Activated T-helper 1 cell treated with Interleukin-2 at 50 U/mL for 16 hours (primary cell): ENCODE data around the gene SLC25A24.
"Not testable (repeated sequence)": the region's sequence is repeated elsewhere in the genome, so short reads cannot be mapped to it uniquely, and the experiment has no call there.

ENCODE experiments used
- DNase-seq: peaks from one replicate; pipeline ENCODE4 v3.0.0-alpha.2; 2020; ENCODE audit warnings: low read depth

Gene SLC25A24

DNA sequence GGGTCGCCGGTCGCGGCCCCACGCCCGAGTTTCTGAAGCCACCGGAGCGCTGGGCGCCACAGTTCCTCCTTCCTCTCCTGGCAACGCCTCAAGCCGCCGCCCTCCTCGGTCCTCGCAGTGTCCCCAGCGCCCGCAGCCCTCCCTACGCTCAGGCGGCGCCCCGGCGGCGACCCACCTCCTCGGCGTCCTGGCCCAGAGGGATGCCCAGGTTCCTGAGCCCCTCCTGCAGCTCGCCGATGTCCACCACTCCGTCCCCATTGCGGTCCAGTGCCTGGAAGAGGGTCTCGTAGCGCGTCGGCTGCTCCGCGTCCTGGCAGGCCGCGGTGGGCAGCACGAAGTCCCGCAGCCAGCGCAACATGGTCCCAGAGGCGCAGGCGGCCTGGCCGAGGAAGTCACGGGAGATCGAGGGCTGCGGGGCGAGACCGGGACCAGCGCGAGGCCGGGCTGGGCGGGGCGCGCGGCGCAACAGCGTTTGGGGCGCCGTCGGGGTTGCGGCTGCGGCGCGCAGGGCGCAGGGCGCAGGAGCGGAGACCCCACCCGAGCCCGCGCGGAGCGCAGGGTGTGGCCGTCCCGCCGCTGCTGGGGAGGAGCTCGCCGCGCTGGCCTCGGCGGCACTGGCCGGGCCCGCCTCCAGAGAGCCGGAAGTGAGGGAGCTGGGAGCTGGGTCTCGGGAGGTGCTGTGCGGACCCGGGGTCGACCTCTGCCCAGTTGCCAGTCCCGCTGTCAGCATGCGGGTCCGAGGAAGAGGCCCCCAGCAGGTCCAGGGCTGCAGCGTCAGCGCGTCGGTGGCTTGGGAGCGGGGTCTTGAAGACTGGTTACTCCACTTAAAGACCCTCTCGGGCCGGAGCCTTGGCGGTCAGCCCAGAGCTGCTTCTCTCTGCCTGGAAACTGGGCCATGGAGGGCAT, at the start of gene SLC25A24:
Gene SLC25A24 (minus strand): TSS at position 563 of the 906 bp plus-strand sequence. CDS start 205 bp downstream, at position 358.
- peak; percentile 72 for DNase-seq

- not testable (repeated sequence) for DNase-seq
Observed at GRCh38 chr1:108243976-108244375, 43.8 kb upstream of the SLC25A24 start, which contains the start of gene NBPF4. Gene NBPF4, minus strand, starts transcription at chr1:108244076. Its CDS starts 315 bp downstream, at chr1:108243761.

GRCh38 chr1:108239426-108239825, 39.3 kb upstream of the SLC25A24 start:
- not testable (repeated sequence) for DNase-seq

DNA sequence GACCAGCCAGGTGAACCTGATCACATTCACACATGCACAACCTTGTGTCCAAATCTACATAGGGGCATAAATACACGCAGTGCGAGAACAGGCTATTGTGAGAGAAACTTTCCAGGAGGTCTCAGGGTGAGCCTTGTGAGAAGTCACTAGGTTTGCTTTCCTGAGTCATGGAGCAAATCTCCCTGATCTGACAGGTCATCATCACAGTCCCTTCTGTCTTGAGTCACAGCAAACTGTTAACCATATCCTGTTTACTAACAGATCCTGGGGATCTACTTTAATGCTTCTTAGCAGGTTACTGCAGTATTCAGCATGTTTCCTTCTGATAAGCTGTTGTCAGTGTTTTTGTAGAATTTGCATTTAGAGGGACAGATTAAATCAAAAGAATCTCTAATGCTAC, 35.2 kb upstream of the SLC25A24 start:
- DNase-seq: not testable (repeated sequence)

DNA sequence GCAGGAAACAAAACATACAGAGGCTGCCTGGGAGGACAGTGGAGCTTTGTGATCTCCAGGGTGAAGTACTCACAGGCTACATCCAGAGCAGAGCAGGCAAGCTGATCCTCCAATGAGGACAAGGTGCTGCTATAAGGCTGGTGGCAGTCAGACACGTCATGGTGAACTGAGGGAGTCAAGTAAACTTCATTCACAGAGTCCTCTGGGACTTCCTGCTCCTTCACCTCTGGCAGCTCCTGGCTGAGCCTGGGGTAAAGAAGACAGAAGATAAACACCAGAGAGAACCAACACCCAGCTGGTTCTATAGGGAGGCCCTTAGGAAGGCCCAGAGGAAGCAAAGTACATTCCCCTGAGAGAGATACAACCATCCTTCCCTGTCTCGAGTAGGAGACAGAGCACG, 32.0 kb upstream of the SLC25A24 start:
- DNase-seq: not testable (repeated sequence)

DNA sequence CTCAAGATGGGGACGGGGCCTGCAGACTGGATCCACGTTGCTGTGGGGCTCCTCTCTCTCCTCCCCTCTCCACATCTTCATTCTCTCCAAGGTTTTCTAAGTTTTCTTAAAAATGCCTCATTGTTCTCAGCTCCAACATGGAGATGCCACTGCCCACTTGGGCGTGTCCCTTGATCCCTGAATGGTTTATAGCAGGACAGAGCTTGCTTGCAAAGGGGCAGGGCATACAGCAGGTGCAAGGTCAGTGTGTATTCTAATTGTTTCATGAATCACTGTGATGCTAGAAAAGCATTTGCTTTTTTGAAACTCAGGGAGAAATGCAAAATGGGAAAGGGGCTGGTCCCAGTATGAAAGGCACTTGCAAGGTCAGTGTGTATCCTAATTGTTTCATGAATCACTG, 29.8 kb upstream of the SLC25A24 start:
- not testable (repeated sequence) for DNase-seq

DNA sequence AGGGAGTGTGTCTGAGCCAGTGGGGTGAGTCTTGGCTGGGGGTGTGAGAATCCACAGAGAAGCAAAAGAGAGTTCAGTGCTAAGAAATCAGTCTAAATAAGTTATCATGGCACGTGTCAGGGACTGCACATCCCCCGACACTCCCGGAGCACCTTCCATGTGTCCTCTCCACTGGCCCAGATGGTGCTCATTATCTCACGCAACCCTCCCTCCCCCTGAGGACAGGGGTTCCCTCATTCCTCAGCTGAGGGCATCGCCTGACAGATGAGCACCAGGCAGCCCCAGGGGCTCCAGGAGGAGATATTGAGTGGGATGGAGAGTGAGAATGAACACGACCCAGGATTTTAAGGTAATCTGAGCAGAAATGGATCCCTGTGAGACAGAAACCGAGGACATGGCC, 27.6 kb upstream of the SLC25A24 start:
- not testable (repeated sequence) for DNase-seq

- not testable (repeated sequence) for DNase-seq
Observed at GRCh38 chr1:108226855-108227254, 26.7 kb upstream of the SLC25A24 start.

GRCh38 chr1:108223226-108223625, 23.1 kb upstream of the SLC25A24 start:
- not testable (repeated sequence) for DNase-seq

GRCh38 chr1:108217515-108218174, 17.5 kb upstream of the SLC25A24 start:
- not testable (repeated sequence) for DNase-seq

DNA sequence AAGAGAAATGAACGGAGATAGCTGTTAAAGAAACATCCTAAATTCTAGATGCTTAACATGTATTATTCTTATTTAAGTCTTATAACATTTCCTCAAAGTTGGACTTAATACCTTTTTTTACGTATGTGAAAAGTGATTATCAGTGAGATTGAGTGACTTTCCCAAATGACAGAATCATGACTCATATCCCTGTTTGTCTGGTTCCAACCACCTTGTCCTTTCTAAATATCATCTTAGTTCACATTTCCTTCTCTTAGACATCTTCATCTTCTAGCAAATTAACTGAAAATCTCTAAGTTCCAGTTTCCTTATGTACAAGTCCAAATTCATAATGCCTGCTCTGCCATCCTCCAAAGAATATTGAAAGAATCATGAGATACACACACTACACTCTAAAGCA, 16.9 kb upstream of the SLC25A24 start:
- not testable (repeated sequence) for DNase-seq

- not testable (repeated sequence) for DNase-seq
Observed at GRCh38 chr1:108216028-108216890, 16.1 kb upstream of the SLC25A24 start.

GRCh38 chr1:108214641-108215465, 14.7 kb upstream of the SLC25A24 start:
- DNase-seq: not testable (repeated sequence)

- DNase-seq: no peak
Observed at GRCh38 chr1:108211014-108211413, 10.9 kb upstream of the SLC25A24 start.

DNA sequence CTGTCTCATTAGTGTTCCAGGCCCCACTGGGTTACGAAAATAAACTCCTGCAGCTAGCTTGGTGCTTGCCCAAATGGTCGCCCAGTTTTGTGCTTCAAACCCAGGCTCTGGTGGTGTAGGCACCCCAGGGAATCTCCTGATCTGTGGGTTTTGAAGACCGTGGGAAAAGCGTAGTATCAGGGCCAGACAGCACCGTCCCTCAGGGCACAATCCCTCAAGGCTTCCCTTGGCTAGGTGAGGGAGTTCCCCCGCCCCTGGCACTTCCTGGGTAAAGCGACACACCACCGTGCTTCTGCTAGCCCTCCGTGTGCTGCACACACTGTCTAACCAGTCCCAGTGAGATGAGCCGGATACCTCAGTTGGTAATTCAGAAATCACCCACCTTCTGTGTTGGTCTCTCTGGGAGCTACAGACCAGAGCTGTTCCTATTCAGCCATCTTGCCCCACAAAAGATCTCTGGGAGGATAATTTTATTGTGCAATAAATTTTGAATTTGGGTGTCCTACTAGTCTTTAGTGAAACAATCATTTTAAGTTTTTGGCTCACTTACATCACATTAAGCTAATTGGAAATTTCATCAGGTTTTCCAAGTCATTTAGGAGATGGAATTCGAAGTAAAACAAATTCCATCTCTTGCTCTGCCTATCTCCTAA, 9.4 kb upstream of the SLC25A24 start:
- no peak for DNase-seq

DNA sequence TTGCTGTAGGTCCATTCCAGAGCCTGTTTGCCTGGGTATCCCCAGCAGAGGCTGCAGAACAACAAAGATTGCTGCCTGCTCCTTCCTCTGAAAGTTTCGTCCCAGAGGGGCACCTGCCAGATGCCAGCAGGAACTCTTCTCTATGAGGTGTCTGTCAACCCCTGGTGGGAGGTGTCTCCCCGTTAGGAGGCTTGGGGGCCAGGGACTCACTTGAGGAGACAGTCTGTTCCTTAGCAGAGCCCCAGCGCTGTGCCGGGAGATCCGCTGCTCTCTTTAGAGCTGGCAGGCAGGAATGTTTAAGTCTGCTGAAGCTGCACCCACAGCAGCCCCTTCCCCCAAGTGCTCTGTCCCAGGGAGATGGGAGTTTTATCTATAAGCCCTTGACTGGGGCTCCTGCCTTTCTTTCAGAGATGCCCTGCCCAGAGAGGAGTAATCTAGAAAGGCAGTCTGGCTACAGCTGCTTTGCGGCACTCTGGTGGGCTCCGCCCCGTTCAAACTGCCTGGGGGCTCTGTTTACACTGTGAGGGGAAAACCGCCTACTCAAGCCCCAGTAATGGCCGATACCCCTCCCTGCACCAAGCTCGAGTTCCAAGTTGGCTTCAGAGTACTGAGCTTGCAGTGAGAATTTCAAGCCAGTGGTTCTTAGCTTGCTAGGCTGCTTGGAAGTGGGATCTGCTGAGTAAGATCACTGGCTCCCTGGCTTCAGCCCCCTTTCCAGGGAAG, 8.7 kb upstream of the SLC25A24 start:
- DNase-seq: no peak

DNA sequence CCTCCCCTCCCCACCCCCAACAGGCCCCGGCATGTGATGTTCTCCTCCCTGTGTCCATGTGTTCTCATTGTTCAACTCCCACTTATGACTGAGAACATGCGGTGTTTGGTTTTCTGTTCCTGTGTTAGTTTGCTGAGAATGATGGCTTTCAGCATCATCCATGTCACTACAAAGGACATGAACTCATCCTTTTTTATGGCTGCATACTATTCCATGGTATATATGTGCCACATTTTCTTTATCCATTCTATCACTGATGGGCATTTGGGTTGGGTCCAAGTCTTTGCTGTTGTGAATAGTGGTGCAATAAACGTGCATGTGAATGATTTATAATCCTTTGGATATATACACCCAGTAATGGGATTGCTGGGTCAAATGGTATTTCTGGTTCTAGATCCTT, 3.4 kb upstream of the SLC25A24 start:
- DNase-seq: not testable (repeated sequence)

- no peak for DNase-seq
Observed at GRCh38 chr1:108201687-108202086, 1.5 kb upstream of the SLC25A24 start.

DNA sequence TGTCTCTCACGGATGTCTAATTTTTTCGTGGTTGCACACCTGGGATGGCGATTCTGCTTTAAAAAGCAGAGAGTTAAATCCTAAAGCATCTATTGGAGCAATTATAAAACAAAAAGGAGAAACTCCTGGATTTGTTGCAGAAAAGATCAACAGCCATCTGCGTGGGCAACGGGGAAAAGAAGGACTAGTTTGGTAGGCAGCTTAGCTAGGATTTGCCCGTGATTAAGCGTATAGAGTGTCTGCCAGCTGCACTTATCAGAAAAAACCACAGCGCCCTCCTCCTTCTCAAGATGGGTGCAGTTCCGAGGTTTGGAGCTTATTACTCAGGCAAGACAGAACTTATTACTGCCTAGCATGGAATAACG, 526 bp upstream of the SLC25A24 start:
- peak; percentile 16 for DNase-seq

DNA sequence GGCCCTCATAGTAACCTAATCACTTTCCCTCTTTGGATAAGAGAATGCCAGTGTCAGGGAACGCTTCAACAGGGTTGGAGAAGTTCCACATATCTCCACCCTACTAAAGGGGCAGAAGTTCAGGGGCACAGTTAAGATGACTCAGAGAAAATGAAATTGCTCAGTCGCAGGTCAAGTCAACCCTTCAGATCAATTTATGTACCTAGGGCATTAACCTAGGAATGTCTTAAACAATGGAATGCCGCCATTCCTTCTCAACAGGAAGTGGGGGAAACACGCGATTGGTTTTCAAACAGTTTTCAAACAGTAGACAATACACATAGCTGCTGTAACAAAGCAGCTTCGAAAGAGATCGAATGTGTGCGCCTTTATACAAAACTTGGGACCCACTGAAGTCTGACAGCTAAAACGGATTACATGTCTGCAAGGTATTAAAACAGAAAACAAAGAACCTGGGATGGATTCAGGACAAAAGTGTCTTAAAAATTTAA, 897 bp downstream of the SLC25A24 start:
- DNase-seq: no peak
